Frontal cortex (tissue), 4 donors: ENCODE data around the gene LRP1. TPM values are rescaled to one million over a fixed set of nuclear protein-coding genes. Genes with fewer than 3 reads are reported as not detected.

Experiments used
- DNase-seq, 2 donors: peaks; one replicate each; pipeline ENCODE4 v3.0.0; 2012; ENCODE audit warnings: low spot score in 2 of 2
- FAIRE-seq: peaks from 2 replicates; lab custom pipeline; 2012; peaks lifted over from hg19 to GRCh38; lab: Jason Lieb, UNC
- small RNA-seq: library from RNA; depleted of rRNA; stranded (forward); fragments of <200 nt; gene quantifications from one replicate; pipeline ENCODE3, GENCODE V24; 2014
- total RNA-seq: library from RNA; depleted of rRNA; stranded (reverse); fragments of >200 nt; gene quantifications from one replicate; pipeline ENCODE4 v1.2.3, GENCODE V29; 2014
- donor health status: control.
- donor health status: control.
- donor health status: control.

The LRP1 gene
- total RNA-seq, 1 donor from 2014 or later, result 63.2 TPM

- no peak for DNase-seq
- no peak for FAIRE-seq
These were observed 132.1 kb downstream of the LRP1 start for GRCh38 chr12:57260366-57260765.

GRCh38 chr12:57261428-57261865, 133.2 kb downstream of the LRP1 start:
- FAIRE-seq, result no peak

GRCh38 chr12:57262126-57262822, 134.0 kb downstream of the LRP1 start:
- no peak for DNase-seq
- FAIRE-seq, result no peak

More at GRCh38 chr12:57261428-57261865, 133.2 kb downstream of the LRP1 start:
- no peak for DNase-seq

Small RNAs within 50 kb of the gene (small RNA-seq; reads per million reads assigned to genes)
- not detected for gene MIR1228

Other genes with a start within 250 kb of the LRP1 start
- 0.41 TPM for gene SDR9C7, start 194.1 kb upstream of the LRP1 start, total RNA-seq
- gene RDH16, start 170.9 kb upstream of the LRP1 start, total RNA-seq, result 0.41 TPM
- 8.2 TPM for gene ZBTB39, start 121.9 kb upstream of the LRP1 start, total RNA-seq
- 0.82 TPM for gene TAC3, start 112.0 kb upstream of the LRP1 start, total RNA-seq
- gene MYO1A, start 78.4 kb upstream of the LRP1 start, total RNA-seq, result not detected
- gene NEMP1, start 49.7 kb upstream of the LRP1 start, total RNA-seq, result 5.3 TPM
- 30.2 TPM for gene NAB2, start 39.4 kb upstream of the LRP1 start, total RNA-seq
- 2.4 TPM for gene STAT6, start 17.1 kb upstream of the LRP1 start, total RNA-seq
- gene LRP1-AS, start 19.1 kb downstream of the LRP1 start, total RNA-seq, result not detected
- gene NXPH4, start 88.3 kb downstream of the LRP1 start, total RNA-seq, result 0.82 TPM
- gene SHMT2, start 101.2 kb downstream of the LRP1 start, total RNA-seq, result 28.9 TPM
- 1.6 TPM for gene STAC3, start 122.7 kb downstream of the LRP1 start, total RNA-seq